HG03196 (cell line): Measurements from ENCODE around the gene IER5.

ENCODE experiments used
- ATAC-seq: cut with Tn5 transposase; IDR thresholded peaks from one replicate; pipeline ENCODE4 v1.9.1; 2021; ENCODE audit not compliant: unreplicated experiment

Gene IER5

DNA sequence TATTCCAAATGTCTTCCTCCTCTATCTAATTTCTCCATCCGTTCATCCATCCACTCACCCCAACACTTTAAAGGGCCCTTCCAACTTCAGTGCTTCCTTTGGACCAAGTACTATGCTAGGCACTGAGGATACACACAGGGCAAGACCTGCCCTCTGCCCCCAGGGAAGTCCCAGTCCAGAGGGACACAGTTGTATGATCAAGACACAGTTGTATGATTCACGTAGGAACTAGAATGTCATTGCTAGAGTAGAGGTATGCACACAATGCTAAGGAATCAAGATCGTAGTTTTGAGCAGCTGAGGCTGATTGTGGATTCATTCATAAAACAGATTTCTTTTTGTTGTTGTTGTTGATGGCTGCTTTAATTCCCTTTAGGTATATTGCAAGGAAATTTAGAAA lies 11.6 kb upstream of the IER5 start:
- no peak for ATAC-seq

DNA sequence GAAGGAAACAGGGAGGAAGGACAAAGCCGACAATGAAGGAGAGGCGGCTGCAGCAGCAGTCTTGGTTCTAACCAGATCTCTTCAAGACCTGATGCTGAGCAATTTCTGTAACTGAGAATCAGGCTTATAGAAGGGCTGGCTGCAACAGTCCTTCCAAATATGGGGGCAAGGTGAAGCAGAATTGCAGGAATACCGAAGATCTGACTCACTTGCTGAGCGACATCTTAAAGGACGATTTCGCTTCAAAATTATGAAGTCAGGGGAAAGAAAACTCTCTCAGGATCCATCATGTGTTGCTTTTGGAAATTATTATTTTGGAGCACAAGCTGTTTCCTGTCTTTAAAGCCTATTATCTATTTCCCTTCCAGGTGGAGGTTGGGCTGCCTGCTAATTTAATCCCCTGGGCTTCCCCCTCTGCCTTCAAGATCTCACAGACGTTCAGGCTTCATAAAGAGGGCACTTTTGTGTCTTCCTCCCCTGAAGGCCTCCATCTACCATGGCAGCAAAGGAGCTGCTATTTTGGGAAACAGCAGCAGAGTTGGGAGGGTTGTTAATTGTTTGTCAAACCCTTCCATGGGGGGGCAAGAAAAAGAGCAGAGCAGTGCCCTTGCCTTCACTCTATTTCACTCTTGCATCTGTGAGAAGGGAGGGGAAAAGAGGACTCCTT lies 10.8 kb upstream of the IER5 start:
- ATAC-seq: no peak

DNA sequence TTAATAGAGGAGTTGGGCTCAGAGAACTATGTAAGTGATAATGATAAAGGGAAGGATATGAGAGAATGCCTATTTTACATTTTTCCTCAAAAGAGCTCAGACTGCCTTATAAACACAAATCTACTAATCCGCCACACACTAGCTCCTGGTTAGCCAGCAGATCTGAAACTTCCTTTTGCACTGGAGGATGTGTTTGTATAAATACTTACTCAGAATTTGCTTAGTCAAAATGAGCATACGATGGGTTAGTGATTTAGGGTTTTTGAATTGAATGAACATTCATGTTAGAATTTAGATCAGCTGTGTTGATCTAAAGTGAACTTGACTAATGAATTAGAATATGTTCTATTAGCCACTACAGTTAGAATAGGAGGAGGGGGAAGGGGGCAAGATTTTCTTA lies 9.1 kb upstream of the IER5 start:
- no peak for ATAC-seq

DNA sequence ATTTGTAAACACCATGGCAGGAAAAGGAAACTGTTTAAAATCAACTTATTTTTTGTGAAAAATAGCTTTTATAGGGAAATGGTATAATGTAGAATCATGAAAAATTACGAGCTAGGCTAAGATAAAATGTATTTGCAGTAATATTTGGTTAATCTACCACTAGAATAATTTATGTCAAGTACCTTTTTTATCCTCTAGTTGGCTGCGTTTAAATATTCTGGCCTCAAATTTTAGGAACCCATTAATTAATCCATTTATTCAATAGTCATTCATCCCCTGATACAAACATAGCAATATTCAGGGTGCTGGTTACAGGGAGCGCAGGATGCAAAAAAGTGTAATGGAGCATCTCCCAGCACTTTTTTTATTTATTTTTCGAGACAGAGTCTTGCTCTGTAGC lies 8.6 kb upstream of the IER5 start:
- no peak for ATAC-seq

DNA sequence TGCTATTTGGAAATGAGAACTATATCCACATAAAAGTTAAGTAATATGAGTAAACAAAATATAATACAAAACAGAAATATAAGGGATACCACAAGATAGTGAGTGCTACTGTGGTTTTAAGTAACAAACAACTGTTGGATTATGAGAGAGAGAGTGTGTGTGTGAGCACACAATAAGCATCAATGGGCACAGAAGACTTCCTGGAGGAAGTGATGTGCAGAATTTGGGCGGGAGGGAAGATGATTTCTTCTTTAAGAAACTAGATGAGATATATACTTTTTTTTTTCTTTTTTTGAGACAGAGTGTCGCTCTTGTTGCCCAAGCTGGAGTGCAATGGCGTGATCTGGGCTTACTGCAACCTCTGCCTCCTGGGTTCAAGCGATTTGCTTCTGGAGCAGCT lies 7.9 kb upstream of the IER5 start:
- no peak for ATAC-seq

- no peak for ATAC-seq
Measured at GRCh38 chr1:181081395-181081794, 7.1 kb upstream of the IER5 start.

DNA sequence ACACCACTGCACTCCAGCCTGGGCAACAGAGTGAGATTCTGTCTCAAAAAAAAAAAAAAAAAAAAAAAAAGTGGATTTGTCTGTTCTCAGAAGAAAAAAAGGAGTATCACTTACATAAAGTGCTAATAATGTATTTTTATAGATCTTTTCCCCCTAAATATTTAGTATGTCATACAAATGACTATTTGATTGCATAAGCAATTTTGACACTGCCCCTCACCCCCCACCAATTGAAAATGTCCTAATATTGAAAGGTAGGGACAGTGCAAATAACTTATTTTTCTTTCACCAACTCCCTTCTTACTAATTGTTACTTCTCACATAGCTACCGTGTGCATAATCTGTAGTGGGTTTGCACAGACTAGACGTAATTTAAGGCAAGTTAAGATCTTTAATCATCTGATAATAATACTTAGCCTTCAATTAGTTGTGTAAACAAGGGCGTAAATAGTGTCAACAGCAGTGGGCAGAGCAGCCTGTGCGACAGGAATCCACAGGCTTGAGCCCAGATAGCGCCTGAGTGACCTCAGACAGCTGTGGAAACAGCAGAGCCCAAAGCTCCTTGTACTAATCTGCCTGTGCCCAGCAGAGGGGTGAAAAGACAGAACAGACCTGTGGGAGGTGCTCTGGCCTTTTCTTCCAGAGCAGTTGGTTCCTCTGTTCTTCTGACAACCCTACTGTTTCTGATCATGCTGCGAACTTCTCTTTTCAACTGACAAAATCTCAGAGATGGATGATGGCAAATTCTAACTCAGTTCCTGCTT lies 4.5 kb upstream of the IER5 start:
- ATAC-seq: no peak

DNA sequence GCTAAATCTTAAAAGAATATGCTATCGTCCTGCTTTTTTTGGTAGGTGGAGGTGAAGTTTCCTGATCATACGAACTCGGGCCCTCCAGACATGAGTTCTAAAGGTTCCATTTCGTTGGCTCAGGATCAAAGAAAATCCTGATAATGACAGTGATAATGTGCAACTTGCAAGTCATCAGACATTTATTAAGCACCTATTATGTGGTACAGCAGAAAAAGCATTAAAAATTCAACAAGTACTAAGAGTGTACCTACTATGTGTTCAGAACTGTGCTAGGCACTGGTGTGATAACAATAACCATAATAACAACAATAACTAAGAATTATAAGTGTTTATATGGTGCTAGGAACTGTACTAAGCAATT lies 3.9 kb upstream of the IER5 start:
- ATAC-seq: no peak

GRCh38 chr1:181086091-181086490 lies 2.4 kb upstream of the IER5 start:
- no peak for ATAC-seq

DNA sequence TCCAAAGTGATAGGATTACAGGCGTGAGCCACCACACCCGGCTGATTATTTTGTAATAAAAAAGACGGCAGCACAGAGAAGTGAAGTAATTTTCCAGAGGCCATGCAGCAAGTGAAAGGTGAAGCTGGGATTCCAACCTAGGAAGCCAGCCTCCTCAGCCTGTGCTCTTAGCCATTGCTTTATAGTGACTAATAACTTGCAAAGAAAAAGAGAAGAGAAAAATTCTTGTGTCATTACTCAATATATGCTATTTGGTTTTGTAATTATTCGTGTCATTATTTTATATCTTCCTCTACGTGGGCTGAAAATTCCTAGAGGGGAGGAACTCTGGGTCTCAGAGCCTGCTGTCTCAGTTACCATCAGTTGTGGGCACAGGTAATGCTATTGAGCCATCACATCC lies 1.6 kb upstream of the IER5 start:
- ATAC-seq: no peak

- ATAC-seq: no peak
Measured at GRCh38 chr1:181087400-181087901, 1.0 kb upstream of the IER5 start.

GRCh38 chr1:181089017-181089675 lies 646 bp downstream of the IER5 start:
- ATAC-seq: peak; percentile 8

- peak; percentile 23 for ATAC-seq
Measured at GRCh38 chr1:181089676-181090544, 1.4 kb downstream of the IER5 start.

GRCh38 chr1:181090641-181091126 lies 2.2 kb downstream of the IER5 start:
- no peak for ATAC-seq

GRCh38 chr1:181091309-181092040 lies 3.0 kb downstream of the IER5 start:
- no peak for ATAC-seq

DNA sequence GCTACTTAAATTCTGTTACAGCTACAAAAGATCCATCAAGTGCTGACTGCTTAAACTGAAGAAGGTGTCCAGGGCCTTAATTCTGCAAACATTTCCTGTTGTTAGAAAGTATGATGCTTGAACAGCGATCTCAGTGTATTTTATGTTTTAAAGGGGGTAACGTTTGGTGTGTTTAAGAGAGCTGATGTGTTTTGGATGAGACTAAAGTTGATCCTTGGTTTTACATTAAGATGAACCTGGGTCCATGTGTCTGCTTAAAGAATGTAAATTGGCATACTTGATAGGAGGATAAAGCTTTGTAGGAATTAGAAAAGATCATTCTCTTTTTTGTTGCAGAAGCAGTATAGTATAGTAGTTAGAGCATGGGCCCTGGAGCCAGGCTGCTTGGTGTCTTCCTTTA lies 3.6 kb downstream of the IER5 start:
- no peak for ATAC-seq

GRCh38 chr1:181092883-181093458 lies 4.5 kb downstream of the IER5 start:
- ATAC-seq: no peak

- no peak for ATAC-seq
Measured at GRCh38 chr1:181094416-181095212, 6.1 kb downstream of the IER5 start.

DNA sequence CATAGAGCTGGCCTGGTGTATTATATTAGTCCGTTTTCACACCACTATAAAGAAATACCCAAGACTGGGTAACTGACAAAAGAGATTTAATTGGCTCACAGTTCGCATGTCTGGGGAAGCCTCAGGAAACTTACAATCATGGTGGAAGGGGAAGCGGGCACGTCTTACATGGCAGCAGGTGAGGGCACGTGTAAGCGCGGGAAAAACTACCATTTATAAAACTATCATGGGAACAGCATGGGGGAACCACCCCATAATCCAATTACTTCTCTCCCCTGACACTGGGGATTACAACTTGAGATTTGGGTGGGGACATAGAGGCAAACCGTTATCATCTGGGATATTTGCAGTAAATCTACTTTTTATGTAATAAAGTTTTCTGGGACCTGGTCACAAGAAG lies 6.8 kb downstream of the IER5 start:
- ATAC-seq: no peak
